Cardiac muscle cell (in vitro differentiated cells and primary cell): Measurements from ENCODE around the gene ARHGAP44. TPM values are rescaled to one million over a fixed set of nuclear protein-coding genes. Genes with fewer than 3 reads are reported as not detected.

Experiments
- DNase-seq, 2 donors: peaks; one replicate each; pipeline versions ENCODE4 v3.0.0 to v3.0.0-alpha.2; 2010 to 2017; ENCODE audit warnings: low read depth in 1 of 2, low spot score in 1 of 2
- H3K27ac ChIP-seq: fragments of 200-600 bp; sonication (generic); 2 replicates; pipeline ENCODE4 v1.5.1; 2016
- H3K27me3 ChIP-seq: fragments of 200-600 bp; sonication (generic); 2 replicates; pipeline ENCODE4 v1.6.0; 2016; ENCODE audit warnings: control low read depth
- H3K36me3 ChIP-seq: fragments of 200-600 bp; sonication (generic); 2 replicates; pipeline ENCODE4 v1.5.1; 2016; ENCODE audit warnings: control low read depth
- H3K4me1 ChIP-seq: fragments of 200-600 bp; sonication (generic); 2 replicates; pipeline ENCODE4 v1.8.1; 2017; ENCODE audit warnings: low read depth, mild to moderate bottlenecking, mixed run types
- H3K4me3 ChIP-seq: fragments of 200-600 bp; sonication (generic); 2 replicates; pipeline ENCODE4 v1.5.1; 2016; ENCODE audit warnings: mild to moderate bottlenecking
- H3K9me3 ChIP-seq: fragments of 200-600 bp; sonication (generic); 2 replicates; pipeline ENCODE4 v1.5.1; 2017; ENCODE audit warnings: low read depth, mild to moderate bottlenecking, control low read depth
- polyA plus RNA-seq: library from polyadenylated mRNA; unstranded; fragments of >200 nt; fragmentation: Nextera tagmentation; extraction: Ambion mirVana; gene quantifications from 2 replicates; pipeline ENCODE4 v1.2.1, GENCODE V29; 2016
- total RNA-seq: library from RNA; depleted of rRNA; stranded (reverse); fragments of >200 nt; gene quantifications from 2 replicates; pipeline ENCODE4 v1.2.3, GENCODE V29; 2016
- TF ChIP-seq, protein P1 (sequence below): IDR thresholded peaks from 2 replicates; pipeline ENCODE4 v1.5.1; 2012; ENCODE audit warnings: low read depth, mild to moderate bottlenecking, low read length

Gene ARHGAP44
- total and polyA plus RNA-seq, 2 experiments from 2014 or later, result 10.2 to 13.5 TPM

DNA sequence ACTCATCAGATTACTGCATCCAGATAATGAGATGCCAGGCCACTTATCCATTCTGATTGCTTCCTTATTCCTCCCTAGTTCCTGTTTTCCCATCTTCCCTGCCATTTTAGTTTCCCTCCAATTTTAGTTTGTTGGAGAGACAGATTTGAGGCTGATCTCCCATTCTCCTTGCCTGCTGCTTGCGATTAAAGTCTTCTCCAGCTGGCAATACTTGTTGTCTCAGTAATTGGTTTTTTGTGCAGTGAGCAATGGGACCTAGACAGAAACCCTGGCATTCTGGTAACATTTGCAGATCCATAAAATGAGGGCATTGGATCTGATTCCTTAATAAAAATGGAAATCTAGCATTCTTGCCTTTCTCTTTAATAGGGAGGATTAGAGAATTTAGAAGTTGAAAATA, 246.1 kb downstream of the ARHGAP44 start:
- no peaks in the 10 kb centered on the region for H3K9me3 ChIP-seq
- no peaks in the 10 kb centered on the region for H3K36me3 ChIP-seq
- TF ChIP-seq, protein P1, sequence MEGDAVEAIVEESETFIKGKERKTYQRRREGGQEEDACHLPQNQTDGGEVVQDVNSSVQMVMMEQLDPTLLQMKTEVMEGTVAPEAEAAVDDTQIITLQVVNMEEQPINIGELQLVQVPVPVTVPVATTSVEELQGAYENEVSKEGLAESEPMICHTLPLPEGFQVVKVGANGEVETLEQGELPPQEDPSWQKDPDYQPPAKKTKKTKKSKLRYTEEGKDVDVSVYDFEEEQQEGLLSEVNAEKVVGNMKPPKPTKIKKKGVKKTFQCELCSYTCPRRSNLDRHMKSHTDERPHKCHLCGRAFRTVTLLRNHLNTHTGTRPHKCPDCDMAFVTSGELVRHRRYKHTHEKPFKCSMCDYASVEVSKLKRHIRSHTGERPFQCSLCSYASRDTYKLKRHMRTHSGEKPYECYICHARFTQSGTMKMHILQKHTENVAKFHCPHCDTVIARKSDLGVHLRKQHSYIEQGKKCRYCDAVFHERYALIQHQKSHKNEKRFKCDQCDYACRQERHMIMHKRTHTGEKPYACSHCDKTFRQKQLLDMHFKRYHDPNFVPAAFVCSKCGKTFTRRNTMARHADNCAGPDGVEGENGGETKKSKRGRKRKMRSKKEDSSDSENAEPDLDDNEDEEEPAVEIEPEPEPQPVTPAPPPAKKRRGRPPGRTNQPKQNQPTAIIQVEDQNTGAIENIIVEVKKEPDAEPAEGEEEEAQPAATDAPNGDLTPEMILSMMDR, result no peak
- no peak overlapping the region for H3K4me3 ChIP-seq
- no peaks in the 10 kb centered on the region for H3K4me1 ChIP-seq
- H3K27ac ChIP-seq, result no peak overlapping the region
- DNase-seq, result no peak
- H3K27me3 ChIP-seq, result no peaks in the 10 kb centered on the region

DNA sequence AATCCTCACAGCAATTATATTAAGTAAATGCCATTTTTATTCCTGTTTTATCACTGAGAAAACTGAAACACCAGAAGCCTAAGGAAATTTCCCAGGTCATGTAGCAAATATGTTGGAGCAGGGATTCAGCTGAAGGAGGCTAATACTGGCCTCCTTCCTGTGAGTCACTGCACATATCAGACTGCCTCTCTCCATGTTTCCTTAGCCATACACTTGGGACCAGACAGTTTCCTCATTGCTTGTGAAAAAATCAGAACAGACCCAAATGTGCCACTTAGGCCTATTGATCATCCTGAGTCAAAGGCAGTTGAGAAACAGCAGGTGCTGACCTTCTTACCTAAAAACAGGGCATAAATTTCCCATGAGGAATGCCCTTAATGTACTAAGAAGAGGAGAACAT, 247.5 kb downstream of the ARHGAP44 start:
- TF ChIP-seq, protein P1, result no peak
- H3K36me3 ChIP-seq, result no peaks in the 10 kb centered on the region
- no peaks in the 10 kb centered on the region for H3K4me1 ChIP-seq

DNA sequence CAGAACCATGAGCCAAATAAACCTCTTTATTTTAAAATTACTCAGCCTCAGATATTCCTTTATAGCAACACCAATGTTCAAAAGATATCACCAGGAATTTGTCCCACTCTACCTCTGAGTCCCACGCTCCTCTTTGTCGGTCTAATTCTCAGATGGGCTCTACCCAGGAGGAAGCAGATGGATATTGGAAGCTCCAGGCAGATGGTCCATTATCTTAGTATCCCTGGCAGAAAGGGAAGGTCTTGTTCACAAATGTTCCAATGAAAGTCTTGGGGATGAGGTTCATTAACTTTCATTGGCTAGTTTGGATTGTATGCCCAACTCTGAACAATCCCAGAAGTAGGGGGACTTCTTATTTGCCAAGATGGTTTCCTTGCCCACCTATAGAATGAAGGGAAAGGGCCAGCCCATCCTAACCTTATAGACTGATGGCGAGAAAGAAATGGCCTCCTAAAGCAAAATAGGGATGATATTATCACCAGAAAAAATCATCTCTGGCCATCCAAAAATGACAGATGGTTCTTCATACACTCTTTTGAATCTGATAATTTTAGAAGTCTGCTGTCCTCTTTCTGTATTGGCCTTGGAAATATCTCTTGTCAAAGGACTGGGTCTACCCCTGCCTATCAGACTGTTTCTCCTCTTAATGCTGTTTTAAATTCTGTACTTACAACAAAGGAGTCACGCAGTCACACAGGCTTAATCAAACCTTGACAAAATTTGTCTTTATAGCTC, 249.8 kb downstream of the ARHGAP44 start:
- TF ChIP-seq, protein P1, result no peak
- Histone ChIP-seq H3K27ac (no peak overlapping the region), H3K4me3 (no peak overlapping the region), H3K27me3 (no peaks in the 10 kb centered on the region), H3K4me1 (no peaks in the 10 kb centered on the region), H3K9me3 (no peaks in the 10 kb centered on the region), H3K36me3 (no peaks in the 10 kb centered on the region)
- no peak for DNase-seq

More for the DNA sequence above, 247.5 kb downstream of the ARHGAP44 start:
- DNase-seq, result peak in 1 of 2 donors; percentile 13
- Histone ChIP-seq H3K4me3 (no peak overlapping the region), H3K9me3 (no peaks in the 10 kb centered on the region), H3K27ac (no peak overlapping the region), H3K27me3 (no peaks in the 10 kb centered on the region)

Other genes with a start within 250 kb of the ARHGAP44 start
- 122 and 160 TPM in 2 replicates for gene MYOCD, start 123.6 kb upstream of the ARHGAP44 start, total RNA-seq
- gene MYOCD, start 123.6 kb upstream of the ARHGAP44 start, polyA plus RNA-seq, result 70.8 and 93.1 TPM in 2 replicates
- 111 and 152 TPM in 2 replicates for gene ELAC2, start 228.5 kb downstream of the ARHGAP44 start, total RNA-seq
- 90.4 and 105 TPM in 2 replicates for gene ELAC2, start 228.5 kb downstream of the ARHGAP44 start, polyA plus RNA-seq